ENCODE results near the gene HOXA1. TPM values are rescaled to one million over a fixed set of nuclear protein-coding genes. Genes with fewer than 3 reads are reported as not detected.

HOXA1 gene
- total and polyA plus RNA-seq, 2 of the 8 experiments (the other 6 are each of a cell fraction or from before 2014, with no cell fraction given) = not detected

DNA sequence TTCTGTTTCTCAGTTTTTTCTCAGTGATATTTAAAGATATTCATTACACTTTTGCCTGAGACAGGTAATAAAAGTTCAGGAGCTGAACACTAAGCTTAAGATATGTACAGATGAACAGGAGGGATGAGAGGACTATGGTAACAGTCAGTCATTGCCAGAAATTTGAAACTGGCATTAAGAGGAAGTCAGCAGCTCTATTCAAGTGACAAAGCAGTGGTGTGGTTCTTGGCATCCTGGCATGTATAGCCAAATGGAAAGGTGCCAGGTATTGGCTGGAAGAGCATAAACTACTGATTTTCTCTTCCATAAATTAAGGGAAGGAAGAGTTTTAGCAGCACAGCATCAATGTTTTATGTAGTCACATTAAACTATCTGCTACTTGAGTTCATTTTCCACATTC lies 22.7 kb downstream of the HOXA1 start (continued):
- no peak for TF ChIP-seq RNF2 (IDR thresholded peaks at IDR 0.05; ENCODE audit: borderline replicate concordance, low read depth, low read length, missing control alignments, poor library complexity, severe bottlenecking)
- no peak for TF ChIP-seq JUND (IDR thresholded peaks at IDR 0.05; ENCODE audit: low read length)
- TF ChIP-seq CHD2 (IDR thresholded peaks at IDR 0.05; ENCODE audit: low read length) = no peak
- no peak for TF ChIP-seq CTBP2 (IDR thresholded peaks at IDR 0.05; ENCODE audit: borderline replicate concordance, insufficient read depth, insufficient read length, low read length)
- TF ChIP-seq, protein P1, sequence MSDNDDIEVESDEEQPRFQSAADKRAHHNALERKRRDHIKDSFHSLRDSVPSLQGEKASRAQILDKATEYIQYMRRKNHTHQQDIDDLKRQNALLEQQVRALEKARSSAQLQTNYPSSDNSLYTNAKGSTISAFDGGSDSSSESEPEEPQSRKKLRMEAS (IDR thresholded peaks at IDR 0.05) = no peak
- no peak for TF ChIP-seq POU5F1 (IDR thresholded peaks at IDR 0.05; ENCODE audit: low read depth, low read length)
- TF ChIP-seq BACH1 (IDR thresholded peaks at IDR 0.05; ENCODE audit: low read length) = no peak
- TF ChIP-seq CEBPB (IDR thresholded peaks at IDR 0.05; ENCODE audit: low read depth, low read length) = no peak
- TF ChIP-seq ASH2L (IDR thresholded peaks at IDR 0.05; ENCODE audit: low read length) = no peak
- no peak for TF ChIP-seq KDM1A (IDR thresholded peaks at IDR 0.05; ENCODE audit: borderline replicate concordance, low read length)
- no peak for TF ChIP-seq GTF2F1 (IDR thresholded peaks at IDR 0.05; ENCODE audit: borderline replicate concordance, low read depth, low read length)
- TF ChIP-seq BRCA1 (IDR thresholded peaks at IDR 0.05; ENCODE audit: low read depth, low read length) = no peak
- TF ChIP-seq EZH2 (IDR thresholded peaks at IDR 0.05; ENCODE audit: low read depth, low read length, severe bottlenecking) = no peak
